GM18858 (cell line): Measurements from ENCODE around the gene FAM72D.
"Not testable (repeated sequence)": the region's sequence is repeated elsewhere in the genome, so short reads cannot be mapped to it uniquely, and the experiment has no call there.

Experiments used
- ATAC-seq: cut with Tn5 transposase; IDR thresholded peaks from one replicate; pipeline ENCODE4 v1.9.1; 2021; ENCODE audit not compliant: unreplicated experiment

The FAM72D gene

GRCh38 chr1:145146308-145146707 lies 50.5 kb downstream of the FAM72D start:
- ATAC-seq = not testable (repeated sequence)

DNA sequence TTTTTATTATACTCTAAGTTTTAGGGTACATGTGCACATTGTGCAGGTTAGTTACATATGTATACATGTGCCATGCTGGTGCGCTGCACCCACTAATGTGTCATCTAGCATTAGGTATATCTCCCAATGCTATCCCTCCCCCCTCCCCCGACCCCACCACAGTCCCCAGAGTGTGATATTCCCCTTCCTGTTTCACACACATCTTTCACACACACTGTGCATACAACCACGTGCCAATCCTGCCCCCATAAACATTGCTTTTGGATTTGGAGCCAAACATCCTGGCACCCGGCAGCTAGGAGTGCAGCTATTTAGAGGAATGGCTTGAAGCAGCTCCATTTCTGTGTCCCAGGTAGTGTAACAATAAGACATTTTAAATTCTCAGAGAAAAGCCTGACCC lies 51.4 kb downstream of the FAM72D start:
- not testable (repeated sequence) for ATAC-seq

DNA sequence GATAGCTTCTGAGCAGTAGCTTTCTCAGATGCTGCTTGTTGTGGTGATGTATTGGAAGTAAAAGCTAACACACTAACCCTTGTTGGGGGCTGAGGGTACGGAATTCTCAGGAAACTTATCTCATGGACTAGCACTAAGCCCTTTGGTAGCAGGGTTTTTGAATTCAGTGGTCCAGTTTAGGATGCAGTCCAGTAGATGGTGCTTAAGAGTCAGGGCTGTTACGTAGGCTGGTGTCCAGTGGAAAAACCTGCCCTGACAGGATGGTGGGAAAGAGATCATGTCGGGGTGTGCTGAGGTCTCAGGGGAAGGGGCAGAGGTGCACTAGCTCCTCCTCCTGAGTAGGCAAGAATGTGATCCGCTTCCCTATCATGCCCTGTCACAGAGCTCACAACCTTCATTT lies 59.6 kb downstream of the FAM72D start:
- not testable (repeated sequence) for ATAC-seq

- ATAC-seq = not testable (repeated sequence)
These were observed 60.1 kb downstream of the FAM72D start for GRCh38 chr1:145155873-145156272.

DNA sequence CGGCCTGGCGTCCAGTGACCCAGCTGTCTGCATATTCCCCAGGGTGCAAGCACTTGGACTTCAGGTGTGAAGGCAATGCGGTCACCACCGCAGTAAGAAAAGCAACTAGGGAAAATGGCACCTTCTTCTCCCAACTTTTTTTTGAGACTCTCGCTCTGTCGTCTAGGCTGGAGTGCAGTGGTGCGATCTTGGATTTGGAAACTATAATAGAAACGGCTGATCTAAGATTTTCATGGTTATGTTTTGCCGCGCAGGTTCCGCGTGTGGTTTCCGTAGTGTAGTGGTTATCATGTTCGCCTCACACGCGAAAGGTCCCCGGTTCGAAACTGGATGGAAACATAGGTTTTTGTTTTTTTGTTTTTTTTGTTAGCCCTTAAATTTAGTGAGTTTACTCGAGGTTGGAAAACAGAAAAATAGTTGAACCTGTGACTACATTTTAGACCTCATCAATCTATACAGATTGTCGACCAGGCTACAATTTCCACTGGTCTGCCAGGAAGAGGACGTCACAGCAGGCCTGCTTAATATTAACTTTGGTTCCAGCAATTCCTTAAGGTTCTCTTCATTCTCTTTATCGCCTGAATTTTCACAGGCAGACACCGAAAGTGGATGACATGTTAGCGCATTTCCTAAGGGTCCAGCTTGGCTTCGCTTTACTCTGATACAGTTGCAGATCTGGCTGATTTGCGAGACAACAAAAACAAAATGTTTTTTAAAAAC lies 61.3 kb downstream of the FAM72D start:
- ATAC-seq = peak; percentile 43

DNA sequence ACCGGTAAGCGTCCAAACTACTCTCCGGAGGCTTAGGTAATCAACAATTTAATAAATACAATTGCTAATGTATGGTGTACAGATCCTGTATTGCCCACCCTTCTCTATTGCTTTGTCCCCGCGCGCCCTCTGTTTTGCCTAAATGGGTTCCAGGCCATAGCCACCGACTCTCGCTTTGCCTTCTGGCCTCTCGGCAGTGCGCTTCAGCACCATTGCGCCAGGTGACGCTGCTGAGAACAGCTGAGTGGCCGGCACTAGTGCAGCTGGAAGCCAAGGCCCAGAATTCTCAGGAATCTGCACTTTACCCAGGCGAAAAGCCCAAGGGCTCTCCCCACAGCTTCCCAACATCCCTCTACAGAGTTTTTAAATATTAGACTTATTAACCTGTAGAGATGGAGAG lies 61.9 kb downstream of the FAM72D start:
- ATAC-seq = not testable (repeated sequence)

- peak; percentile 57 for ATAC-seq
These were observed 65.4 kb downstream of the FAM72D start for GRCh38 chr1:145161046-145161752.
